ENCODE data around the gene C16orf87.

DNA sequence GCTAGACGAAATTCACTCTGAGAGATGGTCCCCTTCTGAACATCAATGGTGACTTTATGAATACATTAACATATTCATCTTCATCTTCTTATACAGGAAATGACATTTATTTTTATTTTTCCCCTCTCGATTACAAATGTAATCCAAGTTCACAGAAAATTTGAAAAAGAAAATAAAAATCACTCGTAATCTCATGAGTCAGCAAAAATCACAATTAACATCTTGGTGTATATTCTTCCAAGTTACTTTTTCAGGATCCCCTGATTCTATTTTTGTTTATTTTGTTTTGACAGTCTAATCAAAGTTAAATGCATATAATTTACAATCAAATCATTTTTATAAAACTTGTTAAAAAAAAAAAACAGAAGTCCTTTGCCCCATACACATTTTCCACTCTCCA lies 27.6 kb downstream of the C16orf87 start:
- TF ChIP-seq, protein P1, sequence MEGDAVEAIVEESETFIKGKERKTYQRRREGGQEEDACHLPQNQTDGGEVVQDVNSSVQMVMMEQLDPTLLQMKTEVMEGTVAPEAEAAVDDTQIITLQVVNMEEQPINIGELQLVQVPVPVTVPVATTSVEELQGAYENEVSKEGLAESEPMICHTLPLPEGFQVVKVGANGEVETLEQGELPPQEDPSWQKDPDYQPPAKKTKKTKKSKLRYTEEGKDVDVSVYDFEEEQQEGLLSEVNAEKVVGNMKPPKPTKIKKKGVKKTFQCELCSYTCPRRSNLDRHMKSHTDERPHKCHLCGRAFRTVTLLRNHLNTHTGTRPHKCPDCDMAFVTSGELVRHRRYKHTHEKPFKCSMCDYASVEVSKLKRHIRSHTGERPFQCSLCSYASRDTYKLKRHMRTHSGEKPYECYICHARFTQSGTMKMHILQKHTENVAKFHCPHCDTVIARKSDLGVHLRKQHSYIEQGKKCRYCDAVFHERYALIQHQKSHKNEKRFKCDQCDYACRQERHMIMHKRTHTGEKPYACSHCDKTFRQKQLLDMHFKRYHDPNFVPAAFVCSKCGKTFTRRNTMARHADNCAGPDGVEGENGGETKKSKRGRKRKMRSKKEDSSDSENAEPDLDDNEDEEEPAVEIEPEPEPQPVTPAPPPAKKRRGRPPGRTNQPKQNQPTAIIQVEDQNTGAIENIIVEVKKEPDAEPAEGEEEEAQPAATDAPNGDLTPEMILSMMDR (IDR thresholded peaks at IDR 0.05; ENCODE audit: borderline replicate concordance, extremely low read depth, low read length, poor library complexity, severe bottlenecking): no peak
- no peak for TF ChIP-seq EZH2 (IDR thresholded peaks at IDR 0.05; ENCODE audit: borderline replicate concordance, low read depth, low read length, severe bottlenecking)

All from DND-41 (cell line).